Measurements from ENCODE around the gene DPEP1. TPM values are rescaled to one million over a fixed set of nuclear protein-coding genes. Genes with fewer than 3 reads are reported as not detected.

The DPEP1 gene
- total and polyA plus RNA-seq, 4 donors, result 8.5 TPM; not detected in 3

GRCh38 chr16:89595330-89596060, 17.9 kb upstream of the DPEP1 start:
- H3K27me3 ChIP-seq (ENCODE audit: control insufficient read depth in 1 of 2, insufficient read depth in 2 of 2, low read length in 1 of 2), result no peaks in the 10 kb centered on the region
- H3K36me3 ChIP-seq (ENCODE audit: control insufficient read depth in 1 of 2, insufficient read depth in 2 of 2, low read length in 1 of 2), result no peaks in the 10 kb centered on the region
- H3K9me3 ChIP-seq (ENCODE audit: control insufficient read depth, low read length), result no peaks in the 10 kb centered on the region
- ATAC-seq (ENCODE audit: low FRiP score), result no peak
- WGBS, 2 donors, result 94% methylated on average over 47 of the region's 47 CpGs
- intact Hi-C loops (cut with DNase I), result no loop called here
- no peak overlapping the region for H3K27ac ChIP-seq (ENCODE audit: low read depth in 1 of 2, low read length in 2 of 2)
- H3K4me1 ChIP-seq (ENCODE audit: control insufficient read depth in 1 of 2, insufficient read depth in 2 of 2, low read length in 2 of 2), result no peaks in the 10 kb centered on the region
- no peak overlapping the region for H3K4me3 ChIP-seq (ENCODE audit: low read length in 2 of 2)
- DNase-seq, result no peak

- Histone ChIP-seq H3K4me3 (ENCODE audit: low read length in 2 of 2) (no peak overlapping the region), H3K27me3 (ENCODE audit: control insufficient read depth in 1 of 2, insufficient read depth in 2 of 2, low read length in 1 of 2) (no peaks in the 10 kb centered on the region), H3K4me1 (ENCODE audit: control insufficient read depth in 1 of 2, insufficient read depth in 2 of 2, low read length in 2 of 2) (no peaks in the 10 kb centered on the region), H3K36me3 (ENCODE audit: control insufficient read depth in 1 of 2, insufficient read depth in 2 of 2, low read length in 1 of 2) (no peaks in the 10 kb centered on the region), H3K27ac (ENCODE audit: low read depth in 1 of 2, low read length in 2 of 2) (no peak overlapping the region), H3K9me3 (ENCODE audit: control insufficient read depth, low read length) (no peaks in the 10 kb centered on the region)
- ATAC-seq (ENCODE audit: low FRiP score) (no peak), DNase-seq (no peak)
- 84 to 87% methylated on average over 25 of the region's 25 CpGs for WGBS, 2 donors
- intact Hi-C loops (cut with DNase I), result no loop called here
These were observed 17.3 kb upstream of the DPEP1 start for GRCh38 chr16:89596061-89596689.

- DNase-seq (no peak), ATAC-seq (ENCODE audit: low FRiP score) (no peak)
- Histone ChIP-seq H3K4me1 (ENCODE audit: control insufficient read depth in 1 of 2, insufficient read depth in 2 of 2, low read length in 2 of 2) (no peaks in the 10 kb centered on the region), H3K27ac (ENCODE audit: low read depth in 1 of 2, low read length in 2 of 2) (no peak overlapping the region), H3K4me3 (ENCODE audit: low read length in 2 of 2) (no peak overlapping the region), H3K27me3 (ENCODE audit: control insufficient read depth in 1 of 2, insufficient read depth in 2 of 2, low read length in 1 of 2) (no peaks in the 10 kb centered on the region), H3K36me3 (ENCODE audit: control insufficient read depth in 1 of 2, insufficient read depth in 2 of 2, low read length in 1 of 2) (no peaks in the 10 kb centered on the region), H3K9me3 (ENCODE audit: control insufficient read depth, low read length) (no peaks in the 10 kb centered on the region)
- intact Hi-C loops (cut with DNase I), result no loop called here
- WGBS, 2 donors, result 87 to 88% methylated on average over 18 to 19 of the region's 19 CpGs
These were observed 16.3 kb upstream of the DPEP1 start for GRCh38 chr16:89596957-89597649.

- WGBS, 2 donors, result 57 to 61% methylated on average over 14 of the region's 14 CpGs
- intact Hi-C loops (cut with DNase I), result no loop called here
- ATAC-seq (ENCODE audit: low FRiP score) (no peak), DNase-seq (no peak)
- H3K36me3 ChIP-seq (ENCODE audit: control insufficient read depth in 1 of 2, insufficient read depth in 2 of 2, low read length in 1 of 2), result no peaks in the 10 kb centered on the region
- no peak overlapping the region for H3K4me3 ChIP-seq (ENCODE audit: low read length in 2 of 2)
- H3K27ac ChIP-seq (ENCODE audit: low read depth in 1 of 2, low read length in 2 of 2), result no peak overlapping the region
- H3K4me1 ChIP-seq (ENCODE audit: control insufficient read depth in 1 of 2, insufficient read depth in 2 of 2, low read length in 2 of 2), result no peaks in the 10 kb centered on the region
- H3K27me3 ChIP-seq (ENCODE audit: control insufficient read depth in 1 of 2, insufficient read depth in 2 of 2, low read length in 1 of 2), result no peaks in the 10 kb centered on the region
- no peaks in the 10 kb centered on the region for H3K9me3 ChIP-seq (ENCODE audit: control insufficient read depth, low read length)
These were observed 15.2 kb upstream of the DPEP1 start for GRCh38 chr16:89598199-89598598.

GRCh38 chr16:89599451-89599858, 14.0 kb upstream of the DPEP1 start:
- H3K4me1 ChIP-seq (ENCODE audit: control insufficient read depth in 1 of 2, insufficient read depth in 2 of 2, low read length in 2 of 2), result no peaks in the 10 kb centered on the region
- intact Hi-C loops (cut with DNase I), result no loop called here
- WGBS, 2 donors, result 53 to 60% methylated on average over 7 to 8 of the region's 8 CpGs

GRCh38 chr16:89599902-89600301, 13.5 kb upstream of the DPEP1 start:
- H3K36me3 ChIP-seq (ENCODE audit: control insufficient read depth in 1 of 2, insufficient read depth in 2 of 2, low read length in 1 of 2), result no peaks in the 10 kb centered on the region
- intact Hi-C loops (cut with DNase I), result no loop called here
- ATAC-seq (ENCODE audit: low FRiP score) (no peak), DNase-seq (no peak)
- H3K27me3 ChIP-seq (ENCODE audit: control insufficient read depth in 1 of 2, insufficient read depth in 2 of 2, low read length in 1 of 2), result no peaks in the 10 kb centered on the region
- WGBS, 2 donors, result 79 to 86% methylated on average over 10 of the region's 10 CpGs
- H3K9me3 ChIP-seq (ENCODE audit: control insufficient read depth, low read length), result no peaks in the 10 kb centered on the region
- H3K4me1 ChIP-seq (ENCODE audit: control insufficient read depth in 1 of 2, insufficient read depth in 2 of 2, low read length in 2 of 2), result no peaks in the 10 kb centered on the region
- H3K4me3 ChIP-seq (ENCODE audit: low read length in 2 of 2), result no peak overlapping the region
- H3K27ac ChIP-seq (ENCODE audit: low read depth in 1 of 2, low read length in 2 of 2), result no peak overlapping the region

More at GRCh38 chr16:89599451-89599858, 14.0 kb upstream of the DPEP1 start:
- no peak for DNase-seq
- no peak overlapping the region for H3K27ac ChIP-seq (ENCODE audit: low read depth in 1 of 2, low read length in 2 of 2)
- H3K27me3 ChIP-seq (ENCODE audit: control insufficient read depth in 1 of 2, insufficient read depth in 2 of 2, low read length in 1 of 2), result no peaks in the 10 kb centered on the region
- no peak for ATAC-seq (ENCODE audit: low FRiP score)
- H3K36me3 ChIP-seq (ENCODE audit: control insufficient read depth in 1 of 2, insufficient read depth in 2 of 2, low read length in 1 of 2), result no peaks in the 10 kb centered on the region
- no peaks in the 10 kb centered on the region for H3K9me3 ChIP-seq (ENCODE audit: control insufficient read depth, low read length)
- H3K4me3 ChIP-seq (ENCODE audit: low read length in 2 of 2), result no peak overlapping the region

GRCh38 chr16:89600427-89600826, 13.0 kb upstream of the DPEP1 start:
- WGBS, 2 donors, result 85 to 88% methylated on average over 12 of the region's 12 CpGs
- DNase-seq (no peak), ATAC-seq (ENCODE audit: low FRiP score) (no peak)
- no peak overlapping the region for H3K27ac ChIP-seq (ENCODE audit: low read depth in 1 of 2, low read length in 2 of 2)
- H3K27me3 ChIP-seq (ENCODE audit: control insufficient read depth in 1 of 2, insufficient read depth in 2 of 2, low read length in 1 of 2), result no peaks in the 10 kb centered on the region
- no peaks in the 10 kb centered on the region for H3K36me3 ChIP-seq (ENCODE audit: control insufficient read depth in 1 of 2, insufficient read depth in 2 of 2, low read length in 1 of 2)
- H3K4me3 ChIP-seq (ENCODE audit: low read length in 2 of 2), result no peak overlapping the region
- no peaks in the 10 kb centered on the region for H3K4me1 ChIP-seq (ENCODE audit: control insufficient read depth in 1 of 2, insufficient read depth in 2 of 2, low read length in 2 of 2)
- intact Hi-C loops (cut with DNase I), result no loop called here
- H3K9me3 ChIP-seq (ENCODE audit: control insufficient read depth, low read length), result no peaks in the 10 kb centered on the region

GRCh38 chr16:89600956-89601355, 12.5 kb upstream of the DPEP1 start:
- no peak for DNase-seq
- whole genome bisulfite sequencing, 2 donors, result 72 to 74% methylated on average over 8 of the region's 8 CpGs
- Histone ChIP-seq H3K36me3 (ENCODE audit: control insufficient read depth in 1 of 2, insufficient read depth in 2 of 2, low read length in 1 of 2) (no peaks in the 10 kb centered on the region), H3K27me3 (ENCODE audit: control insufficient read depth in 1 of 2, insufficient read depth in 2 of 2, low read length in 1 of 2) (no peaks in the 10 kb centered on the region), H3K27ac (ENCODE audit: low read depth in 1 of 2, low read length in 2 of 2) (no peak overlapping the region), H3K4me1 (ENCODE audit: control insufficient read depth in 1 of 2, insufficient read depth in 2 of 2, low read length in 2 of 2) (no peaks in the 10 kb centered on the region), H3K9me3 (ENCODE audit: control insufficient read depth, low read length) (no peaks in the 10 kb centered on the region), H3K4me3 (ENCODE audit: low read length in 2 of 2) (no peak overlapping the region)
- no peak for ATAC-seq (ENCODE audit: low FRiP score)
- intact Hi-C loops (cut with DNase I), result no loop called here

GRCh38 chr16:89601906-89602272, 11.6 kb upstream of the DPEP1 start:
- no peaks in the 10 kb centered on the region for H3K9me3 ChIP-seq (ENCODE audit: control insufficient read depth, low read length)
- DNase-seq (no peak), ATAC-seq (ENCODE audit: low FRiP score) (no peak)
- no peak overlapping the region for H3K4me3 ChIP-seq (ENCODE audit: low read length in 2 of 2)
- no peaks in the 10 kb centered on the region for H3K36me3 ChIP-seq (ENCODE audit: control insufficient read depth in 1 of 2, insufficient read depth in 2 of 2, low read length in 1 of 2)
- no peaks in the 10 kb centered on the region for H3K27me3 ChIP-seq (ENCODE audit: control insufficient read depth in 1 of 2, insufficient read depth in 2 of 2, low read length in 1 of 2)
- H3K27ac ChIP-seq (ENCODE audit: low read depth in 1 of 2, low read length in 2 of 2), result no peak overlapping the region
- no peaks in the 10 kb centered on the region for H3K4me1 ChIP-seq (ENCODE audit: control insufficient read depth in 1 of 2, insufficient read depth in 2 of 2, low read length in 2 of 2)
- intact Hi-C loops (cut with DNase I), result no loop called here
- 49 to 57% methylated on average over 22 of the region's 22 CpGs for WGBS, 2 donors

Measured in aorta (tissue), 5 donors.